Measurements from ENCODE around the gene DIPK1A.

The DIPK1A gene

DNA sequence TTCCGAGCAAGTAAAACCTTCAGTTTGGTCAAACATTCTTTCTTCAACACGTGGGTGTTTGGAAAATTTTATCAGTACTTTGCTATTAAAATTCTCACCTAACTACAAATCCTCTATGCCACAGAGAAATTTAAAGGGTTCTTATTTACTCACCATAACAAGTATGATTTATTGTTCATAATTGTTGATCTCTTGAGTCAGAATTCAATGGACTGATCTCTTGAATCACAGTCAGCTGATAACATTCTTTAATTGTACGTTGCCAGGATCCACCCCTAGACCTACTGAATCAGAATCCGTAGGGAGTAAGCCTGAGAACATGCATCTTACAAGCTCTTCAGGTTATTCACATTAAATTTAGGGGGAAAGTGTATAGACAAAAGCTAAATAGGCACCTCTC, 51.2 kb downstream of the DIPK1A start:
- H3K4me1 ChIP-seq (ENCODE audit: control insufficient read depth in 1 of 2, insufficient read depth in 1 of 2, low read depth in 1 of 2, low read length in 1 of 2): no peaks in the 10 kb centered on the region
- H3K36me3 ChIP-seq: no peaks in the 10 kb centered on the region
- no peak overlapping the region for H3K27ac ChIP-seq
- no peak overlapping the region for H3K4me3 ChIP-seq (ENCODE audit: low read depth in 1 of 2, low read length in 1 of 2)
- no peaks in the 10 kb centered on the region for H3K27me3 ChIP-seq
- no peaks in the 10 kb centered on the region for H3K9me3 ChIP-seq
- TF ChIP-seq, protein P1, sequence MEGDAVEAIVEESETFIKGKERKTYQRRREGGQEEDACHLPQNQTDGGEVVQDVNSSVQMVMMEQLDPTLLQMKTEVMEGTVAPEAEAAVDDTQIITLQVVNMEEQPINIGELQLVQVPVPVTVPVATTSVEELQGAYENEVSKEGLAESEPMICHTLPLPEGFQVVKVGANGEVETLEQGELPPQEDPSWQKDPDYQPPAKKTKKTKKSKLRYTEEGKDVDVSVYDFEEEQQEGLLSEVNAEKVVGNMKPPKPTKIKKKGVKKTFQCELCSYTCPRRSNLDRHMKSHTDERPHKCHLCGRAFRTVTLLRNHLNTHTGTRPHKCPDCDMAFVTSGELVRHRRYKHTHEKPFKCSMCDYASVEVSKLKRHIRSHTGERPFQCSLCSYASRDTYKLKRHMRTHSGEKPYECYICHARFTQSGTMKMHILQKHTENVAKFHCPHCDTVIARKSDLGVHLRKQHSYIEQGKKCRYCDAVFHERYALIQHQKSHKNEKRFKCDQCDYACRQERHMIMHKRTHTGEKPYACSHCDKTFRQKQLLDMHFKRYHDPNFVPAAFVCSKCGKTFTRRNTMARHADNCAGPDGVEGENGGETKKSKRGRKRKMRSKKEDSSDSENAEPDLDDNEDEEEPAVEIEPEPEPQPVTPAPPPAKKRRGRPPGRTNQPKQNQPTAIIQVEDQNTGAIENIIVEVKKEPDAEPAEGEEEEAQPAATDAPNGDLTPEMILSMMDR (IDR thresholded peaks at IDR 0.05): no peak

DNA sequence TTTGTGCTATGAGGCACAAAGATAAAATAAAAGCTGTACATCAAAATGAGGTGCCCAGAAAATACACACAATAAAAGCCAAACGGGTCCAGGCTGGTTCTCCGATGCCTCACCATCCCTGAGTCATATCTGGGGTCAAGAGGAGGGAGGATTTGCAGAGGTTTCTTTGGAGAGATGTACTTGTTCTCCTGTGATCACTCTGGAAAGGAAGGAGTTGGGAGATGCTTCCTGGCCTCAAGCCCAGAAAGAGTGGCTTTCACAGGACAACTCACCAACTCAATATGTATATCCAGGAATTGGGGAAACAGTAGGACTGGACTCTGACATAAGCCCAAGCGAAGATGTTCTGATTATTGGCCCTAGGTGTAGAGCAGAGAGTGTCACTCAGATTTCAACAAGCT, 51.9 kb downstream of the DIPK1A start:
- Histone ChIP-seq H3K4me3 (ENCODE audit: low read depth in 1 of 2, low read length in 1 of 2) (no peak overlapping the region), H3K27ac (no peak overlapping the region), H3K36me3 (no peaks in the 10 kb centered on the region), H3K4me1 (ENCODE audit: control insufficient read depth in 1 of 2, insufficient read depth in 1 of 2, low read depth in 1 of 2, low read length in 1 of 2) (no peaks in the 10 kb centered on the region), H3K9me3 (no peaks in the 10 kb centered on the region), H3K27me3 (no peaks in the 10 kb centered on the region)
- TF ChIP-seq, protein P1 (IDR thresholded peaks at IDR 0.05): no peak

DNA sequence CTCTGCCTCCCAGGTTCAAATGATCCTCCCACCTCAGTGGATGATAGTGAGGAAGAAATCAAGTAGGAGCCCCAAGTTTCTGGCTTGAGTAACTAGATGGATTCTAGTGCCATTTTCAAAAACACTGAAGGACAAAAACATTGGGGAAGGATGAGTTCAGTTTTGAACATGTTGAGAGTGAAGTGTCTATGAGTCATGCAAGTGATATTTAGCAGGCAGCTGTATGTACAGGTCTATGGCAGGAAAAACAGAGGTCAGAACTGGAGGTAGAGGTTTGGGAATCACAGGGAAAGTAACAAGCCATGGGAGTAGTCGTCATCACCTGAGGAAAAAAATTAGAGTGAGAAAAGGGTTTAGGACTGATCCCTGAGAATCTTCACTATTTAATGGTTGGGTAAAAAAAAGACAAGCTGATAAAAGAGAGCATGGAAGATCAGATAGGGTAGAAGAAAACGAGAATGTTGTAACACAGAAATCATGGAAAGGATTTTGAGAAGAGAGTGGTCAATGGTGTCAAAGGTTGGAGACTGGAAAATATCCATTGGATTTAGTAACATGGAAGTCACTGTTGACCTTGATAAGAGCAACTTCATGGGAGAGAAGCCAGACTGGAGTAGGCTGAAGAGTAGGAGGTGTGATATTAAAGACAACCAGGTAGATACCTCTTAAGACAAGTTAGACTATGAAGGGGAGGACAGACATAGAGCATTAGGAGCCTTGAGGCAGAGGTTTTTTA, 53.1 kb downstream of the DIPK1A start:
- no peaks in the 10 kb centered on the region for H3K4me1 ChIP-seq (ENCODE audit: control insufficient read depth in 1 of 2, insufficient read depth in 1 of 2, low read depth in 1 of 2, low read length in 1 of 2)
- H3K27me3 ChIP-seq: no peaks in the 10 kb centered on the region
- H3K36me3 ChIP-seq: no peaks in the 10 kb centered on the region
- H3K4me3 ChIP-seq (ENCODE audit: low read depth in 1 of 2, low read length in 1 of 2): no peak overlapping the region
- TF ChIP-seq, protein P1 (IDR thresholded peaks at IDR 0.05): no peak
- no peaks in the 10 kb centered on the region for H3K9me3 ChIP-seq
- H3K27ac ChIP-seq: no peak overlapping the region

DNA sequence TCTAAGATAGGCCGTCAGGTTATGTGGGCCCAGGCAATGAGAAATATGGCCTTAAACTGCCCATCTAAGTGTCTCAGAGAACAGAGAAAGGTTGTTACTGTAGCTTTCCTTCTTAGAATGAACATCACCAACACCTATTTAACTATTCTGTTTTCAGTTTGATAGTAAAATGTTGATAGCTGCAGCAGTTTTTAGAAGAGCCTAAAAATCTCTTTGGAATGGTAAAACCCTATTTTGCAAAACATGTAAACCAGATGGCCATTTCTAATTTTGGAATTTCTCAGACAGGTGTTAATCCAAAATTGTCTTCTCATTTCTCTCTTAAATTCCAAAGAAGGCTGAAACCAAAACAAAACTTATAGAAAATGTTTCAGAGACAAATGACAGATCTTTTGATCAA, 57.5 kb downstream of the DIPK1A start:
- no peaks in the 10 kb centered on the region for H3K27me3 ChIP-seq
- no peaks in the 10 kb centered on the region for H3K36me3 ChIP-seq
- no peak overlapping the region for H3K27ac ChIP-seq
- no peaks in the 10 kb centered on the region for H3K4me1 ChIP-seq (ENCODE audit: control insufficient read depth in 1 of 2, insufficient read depth in 1 of 2, low read depth in 1 of 2, low read length in 1 of 2)
- H3K4me3 ChIP-seq (ENCODE audit: low read depth in 1 of 2, low read length in 1 of 2): no peak overlapping the region
- TF ChIP-seq, protein P1 (IDR thresholded peaks at IDR 0.05): no peak
- H3K9me3 ChIP-seq: no peaks in the 10 kb centered on the region

DNA sequence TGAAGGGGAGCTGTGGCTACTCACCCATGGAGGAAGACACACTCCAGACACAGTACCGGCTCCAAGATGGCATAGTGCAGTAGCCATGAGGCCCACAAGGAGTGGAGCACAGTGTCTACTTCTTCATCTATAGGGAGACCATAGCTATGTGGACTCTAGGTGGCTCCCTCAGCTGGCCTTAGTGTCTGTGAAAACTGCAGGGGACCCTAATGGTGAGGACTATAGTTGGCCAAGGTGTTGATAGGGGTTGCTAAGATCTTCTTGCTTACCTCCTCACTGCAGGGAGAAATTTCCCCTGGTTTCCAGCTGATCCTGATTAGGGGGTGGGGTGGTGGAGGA, 58.9 kb downstream of the DIPK1A start:
- H3K27ac ChIP-seq: no peak overlapping the region
- no peak overlapping the region for H3K4me3 ChIP-seq (ENCODE audit: low read depth in 1 of 2, low read length in 1 of 2)
- H3K27me3 ChIP-seq: no peaks in the 10 kb centered on the region
- TF ChIP-seq, protein P1 (IDR thresholded peaks at IDR 0.05): no peak
- no peaks in the 10 kb centered on the region for H3K4me1 ChIP-seq (ENCODE audit: control insufficient read depth in 1 of 2, insufficient read depth in 1 of 2, low read depth in 1 of 2, low read length in 1 of 2)
- no peaks in the 10 kb centered on the region for H3K36me3 ChIP-seq
- H3K9me3 ChIP-seq: no peaks in the 10 kb centered on the region

Measured in neutrophil (primary cell).